Activated CD8-positive, alpha-beta memory T cell treated with anti-CD3 and anti-CD28 coated beads, Interleukin-2, amount 50 U/mL, for 48 hours (primary cell): ENCODE data around the gene VPS18.
"Not testable (repeated sequence)": the region's sequence is repeated elsewhere in the genome, so short reads cannot be mapped to it uniquely, and the experiment has no call there.

Experiments
- DNase-seq: peaks from one replicate; pipeline ENCODE4 v3.0.0-alpha.2; 2020

VPS18 gene

GRCh38 chr15:40893733-40894680 lies at the start of gene VPS18:
TSS of gene VPS18 (plus strand) at chr15:40894450. CDS start at chr15:40894769, 319 bp downstream.
- DNase-seq: peak; percentile 100

DNA sequence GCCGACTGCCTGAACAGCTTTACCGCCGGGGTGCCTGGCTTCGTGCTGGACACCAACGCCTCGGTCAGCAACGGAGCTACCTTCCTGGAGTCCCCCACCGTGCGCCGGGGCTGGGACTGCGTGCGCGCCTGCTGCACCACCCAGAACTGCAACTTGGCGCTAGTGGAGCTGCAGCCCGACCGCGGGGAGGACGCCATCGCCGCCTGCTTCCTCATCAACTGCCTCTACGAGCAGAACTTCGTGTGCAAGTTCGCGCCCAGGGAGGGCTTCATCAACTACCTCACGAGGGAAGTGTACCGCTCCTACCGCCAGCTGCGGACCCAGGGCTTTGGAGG lies 49.6 kb upstream of the VPS18 start:
- DNase-seq: peak; percentile 74

DNA sequence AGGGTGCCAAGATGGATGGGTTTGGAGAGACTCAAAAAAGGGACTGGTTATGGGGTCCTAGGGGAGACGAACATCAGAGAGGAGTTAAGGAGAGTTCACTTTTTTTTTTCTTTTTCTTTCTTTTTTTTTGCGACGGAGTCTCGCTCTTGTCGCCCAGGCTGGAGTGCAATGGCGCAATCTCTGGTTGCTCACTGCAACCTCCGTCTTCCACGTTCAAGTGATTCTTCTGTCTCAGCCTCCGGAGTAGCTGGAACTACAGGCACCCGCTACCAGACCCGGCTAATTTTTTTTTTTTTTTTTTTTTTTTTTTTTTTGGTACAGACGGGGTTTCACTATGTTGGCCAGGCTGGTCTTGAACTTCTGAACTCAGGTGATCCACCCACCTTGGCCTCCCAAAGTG lies 49.2 kb upstream of the VPS18 start:
- no peak for DNase-seq

DNA sequence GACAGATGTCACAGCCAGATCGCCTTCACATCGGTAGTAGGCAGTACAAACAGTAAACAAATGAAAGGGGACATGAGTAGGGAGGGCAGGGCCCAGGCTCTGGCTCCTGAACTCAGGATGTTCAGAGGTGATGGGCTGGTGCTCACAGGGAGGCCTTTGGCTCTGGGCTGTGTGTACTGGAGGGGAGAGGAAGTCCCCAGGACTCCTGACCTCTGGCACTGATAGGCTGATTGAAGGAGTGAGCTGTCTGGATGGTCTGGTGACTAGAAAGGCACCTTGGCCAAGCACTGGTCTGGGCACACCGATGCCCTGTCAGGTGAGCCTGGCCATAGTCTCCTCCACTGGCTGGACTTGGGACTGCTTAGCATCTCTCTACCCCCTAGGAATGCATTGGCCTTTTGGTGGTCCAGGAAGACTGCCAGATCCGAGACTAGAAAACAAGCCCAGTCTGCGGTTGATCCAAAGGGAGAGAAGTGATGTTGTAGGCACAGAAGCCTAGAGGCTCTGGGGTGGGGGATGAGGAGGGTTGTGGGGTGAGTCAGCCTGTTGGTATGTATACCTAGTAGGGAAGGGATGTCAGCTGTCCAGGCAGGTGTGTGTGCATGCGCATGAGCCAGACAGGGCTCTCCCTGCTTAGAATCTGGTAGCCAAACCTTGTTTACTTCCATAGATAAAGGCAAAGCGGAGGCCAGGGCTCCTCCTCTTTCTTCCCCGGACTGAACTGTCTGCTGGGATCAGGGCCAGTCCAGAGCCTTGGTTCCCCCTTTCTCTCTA lies 48.6 kb upstream of the VPS18 start:
- DNase-seq: no peak

GRCh38 chr15:40846841-40847222 lies 47.4 kb upstream of the VPS18 start:
- DNase-seq: no peak

- no peak for DNase-seq
These were observed 46.9 kb upstream of the VPS18 start for GRCh38 chr15:40847223-40847961.

GRCh38 chr15:40850576-40851112 lies 43.6 kb upstream of the VPS18 start:
- DNase-seq: no peak

DNA sequence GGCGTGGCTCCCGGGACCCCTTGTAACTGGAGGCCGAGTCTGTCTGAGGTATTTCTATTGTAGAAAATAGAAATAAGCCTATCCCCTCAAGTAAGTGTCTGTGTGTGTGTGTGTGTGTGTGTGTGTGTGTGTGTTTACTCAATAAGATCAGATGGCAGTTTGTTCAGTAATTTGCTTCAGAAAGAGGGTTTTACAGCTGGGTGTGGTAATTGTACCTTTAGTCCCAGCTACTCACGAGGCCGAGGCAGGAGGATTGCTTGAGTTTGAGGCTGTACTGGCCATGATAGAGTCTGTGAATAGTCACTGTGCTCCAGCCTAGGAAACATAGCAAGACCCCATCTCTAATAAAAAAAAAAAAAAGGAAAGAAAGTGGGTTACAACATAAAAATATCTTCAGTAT lies 41.7 kb upstream of the VPS18 start:
- no peak for DNase-seq

GRCh38 chr15:40853241-40853890 lies 40.9 kb upstream of the VPS18 start:
- no peak for DNase-seq

DNA sequence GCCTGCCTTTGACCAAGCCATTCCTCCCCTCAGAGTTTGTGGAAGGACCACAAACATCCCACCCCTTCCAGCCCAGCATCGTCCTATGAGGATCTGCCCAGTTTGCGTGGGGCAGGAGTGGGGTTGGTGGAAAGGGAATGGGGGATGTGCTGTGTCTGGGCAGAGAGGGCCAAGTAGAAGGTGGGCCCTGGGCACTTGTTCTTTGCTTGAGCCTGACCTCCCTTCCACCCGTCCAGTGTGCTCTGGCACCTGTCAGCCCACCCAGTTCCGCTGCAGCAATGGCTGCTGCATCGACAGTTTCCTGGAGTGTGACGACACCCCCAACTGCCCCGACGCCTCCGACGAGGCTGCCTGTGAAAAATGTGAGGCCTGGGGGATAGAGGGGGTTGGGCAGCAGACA lies 40.1 kb upstream of the VPS18 start:
- no peak for DNase-seq

GRCh38 chr15:40855706-40856234 lies 38.5 kb upstream of the VPS18 start:
- no peak for DNase-seq

- no peak for DNase-seq
These were observed 37.5 kb upstream of the VPS18 start for GRCh38 chr15:40856746-40857145.

- peak; percentile 94 for DNase-seq
These were observed 36.5 kb upstream of the VPS18 start for GRCh38 chr15:40857601-40858341.

- DNase-seq: no peak
These were observed 35.5 kb upstream of the VPS18 start for GRCh38 chr15:40858706-40859105.

DNA sequence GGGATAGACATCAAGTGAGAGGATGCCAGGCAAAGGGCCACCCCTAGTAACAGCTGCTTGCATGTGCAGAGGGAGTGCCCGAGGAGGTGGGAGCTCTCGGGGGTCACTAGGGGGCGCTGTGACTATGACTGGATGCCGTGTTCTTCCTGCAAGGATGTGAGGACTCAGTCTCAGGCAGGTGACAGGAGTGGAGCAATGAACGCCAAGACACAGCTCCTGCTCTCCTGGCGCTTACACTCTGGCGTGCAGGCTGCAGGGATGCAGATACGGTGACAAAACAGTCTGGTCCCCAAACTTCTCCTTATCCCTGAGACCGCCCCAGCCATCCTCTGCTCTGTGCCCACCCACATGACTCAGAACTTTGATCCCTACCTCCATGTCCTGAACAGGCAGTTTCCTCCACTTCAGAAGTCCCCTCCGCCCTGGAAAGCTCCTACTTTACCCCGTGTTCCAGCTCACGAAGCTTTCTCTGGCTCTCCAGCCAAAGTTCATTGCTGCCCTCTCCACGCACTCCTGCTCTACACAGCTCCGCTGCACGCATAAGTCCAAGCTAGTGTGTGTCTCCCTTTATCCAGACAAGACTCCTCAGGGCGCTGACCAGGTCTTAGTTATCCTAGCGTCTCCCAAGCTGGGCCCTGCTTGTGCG lies 34.9 kb upstream of the VPS18 start:
- DNase-seq: peak; percentile 97

DNA sequence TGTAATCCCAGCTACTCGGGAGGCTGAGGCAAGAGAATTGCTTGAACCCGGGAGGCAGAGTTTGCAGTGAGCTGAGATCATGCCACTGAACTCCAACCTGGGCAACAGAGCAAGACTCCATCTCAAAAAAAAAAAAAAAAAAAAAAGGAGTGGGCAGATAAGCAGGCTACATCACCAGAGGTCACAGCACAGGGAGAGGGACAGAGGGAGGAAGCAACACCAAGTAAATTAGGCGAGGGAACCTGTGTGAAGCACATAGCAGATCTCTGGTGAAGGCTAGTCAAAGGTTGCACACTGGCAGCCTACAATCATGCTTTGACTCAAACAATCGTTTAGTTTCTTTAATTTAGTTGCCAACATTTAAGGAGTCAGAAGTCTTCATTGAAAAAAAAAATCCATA lies 33.1 kb upstream of the VPS18 start:
- DNase-seq: not testable (repeated sequence)

DNA sequence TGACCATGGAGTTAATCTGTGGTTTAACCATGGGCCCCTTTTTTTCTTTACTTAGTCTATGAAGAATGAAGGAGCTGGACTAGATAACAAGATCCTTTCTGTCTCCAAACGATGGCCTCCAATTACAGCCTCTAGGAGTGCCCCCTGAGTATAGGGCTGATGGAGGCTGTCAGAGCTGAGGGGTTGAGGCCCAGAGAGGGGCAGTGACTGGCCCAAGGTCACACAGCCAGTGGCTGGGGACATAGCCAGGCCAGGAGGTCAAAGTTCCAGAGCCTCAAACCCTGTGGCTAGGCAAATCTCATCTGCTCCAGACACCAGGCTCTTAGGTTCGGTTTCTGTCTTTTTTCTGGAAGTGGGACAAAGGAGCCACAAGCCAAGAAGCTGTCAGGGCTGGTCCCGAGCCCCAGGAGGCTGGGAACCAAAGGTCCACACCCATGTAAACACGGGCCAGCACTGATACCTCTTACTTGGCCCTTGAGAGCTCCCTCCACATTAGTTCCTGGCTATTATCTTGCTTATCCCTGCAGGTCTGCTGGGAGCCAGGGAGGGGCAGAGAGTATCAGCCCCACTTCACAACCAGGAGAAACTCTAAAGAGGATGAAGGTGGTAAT lies 30.5 kb upstream of the VPS18 start:
- no peak for DNase-seq

GRCh38 chr15:40867199-40867598 lies 27.1 kb upstream of the VPS18 start:
- no peak for DNase-seq

DNA sequence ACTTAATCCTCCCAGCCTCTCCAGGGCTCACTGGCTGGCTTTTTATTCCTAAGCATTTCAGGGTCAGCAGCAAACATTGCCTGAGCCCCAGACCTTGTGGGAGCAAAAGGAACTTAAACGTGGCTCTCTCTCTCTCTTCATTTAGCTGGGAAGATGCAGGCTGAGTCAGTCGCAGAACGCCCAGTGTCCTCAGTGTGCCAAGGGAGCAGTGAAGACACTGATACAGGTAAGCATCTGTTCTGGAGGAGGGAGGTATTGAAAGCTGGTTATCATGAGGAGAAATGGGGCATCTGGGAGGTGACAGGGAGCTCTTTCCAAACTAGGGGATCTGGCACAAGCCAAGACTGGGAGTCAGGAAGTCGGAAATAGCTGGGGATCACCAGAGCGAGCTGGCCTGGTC lies 24.6 kb upstream of the VPS18 start:
- no peak for DNase-seq

GRCh38 chr15:40870716-40871115 lies 23.5 kb upstream of the VPS18 start:
- no peak for DNase-seq
